ENCODE measurements around the gene MYO1G.

Gene MYO1G

GRCh38 chr7:44979481-44980392 lies 922 bp upstream of the MYO1G start:
- DNase-seq: no peak

GRCh38 chr7:44977959-44978335 lies 868 bp downstream of the MYO1G start:
- no peak for DNase-seq

- peak; percentile 73 for DNase-seq
Observed at GRCh38 chr7:44977304-44977958, 1.4 kb downstream of the MYO1G start.

- no peak for DNase-seq
Observed at GRCh38 chr7:44976746-44977196, 2.0 kb downstream of the MYO1G start.

GRCh38 chr7:44976040-44976745 lies 2.6 kb downstream of the MYO1G start:
- DNase-seq: no peak

GRCh38 chr7:44975331-44976039 lies 3.3 kb downstream of the MYO1G start:
- no peak for DNase-seq

GRCh38 chr7:44974549-44974948 lies 4.3 kb downstream of the MYO1G start:
- DNase-seq: no peak

GRCh38 chr7:44973610-44974401 lies 5.0 kb downstream of the MYO1G start:
- peak; percentile 71 for DNase-seq

- no peak for DNase-seq
Observed at GRCh38 chr7:44972562-44972961, 6.3 kb downstream of the MYO1G start.

- DNase-seq: no peak
Observed at GRCh38 chr7:44971902-44972441, 6.8 kb downstream of the MYO1G start.

- no peak for DNase-seq
Observed at GRCh38 chr7:44971188-44971901, 7.5 kb downstream of the MYO1G start.

- DNase-seq: no peak
Observed at GRCh38 chr7:44970523-44971051, 8.2 kb downstream of the MYO1G start.

- DNase-seq: no peak
Observed at GRCh38 chr7:44969701-44970522, 8.9 kb downstream of the MYO1G start.

GRCh38 chr7:44969049-44969700 lies 9.6 kb downstream of the MYO1G start:
- DNase-seq: no peak

GRCh38 chr7:44967571-44968446 lies 11.0 kb downstream of the MYO1G start:
- no peak for DNase-seq

- DNase-seq: no peak
Observed at GRCh38 chr7:44966731-44967538, 11.9 kb downstream of the MYO1G start.
